ENCODE data around the gene COL11A2.

DNA sequence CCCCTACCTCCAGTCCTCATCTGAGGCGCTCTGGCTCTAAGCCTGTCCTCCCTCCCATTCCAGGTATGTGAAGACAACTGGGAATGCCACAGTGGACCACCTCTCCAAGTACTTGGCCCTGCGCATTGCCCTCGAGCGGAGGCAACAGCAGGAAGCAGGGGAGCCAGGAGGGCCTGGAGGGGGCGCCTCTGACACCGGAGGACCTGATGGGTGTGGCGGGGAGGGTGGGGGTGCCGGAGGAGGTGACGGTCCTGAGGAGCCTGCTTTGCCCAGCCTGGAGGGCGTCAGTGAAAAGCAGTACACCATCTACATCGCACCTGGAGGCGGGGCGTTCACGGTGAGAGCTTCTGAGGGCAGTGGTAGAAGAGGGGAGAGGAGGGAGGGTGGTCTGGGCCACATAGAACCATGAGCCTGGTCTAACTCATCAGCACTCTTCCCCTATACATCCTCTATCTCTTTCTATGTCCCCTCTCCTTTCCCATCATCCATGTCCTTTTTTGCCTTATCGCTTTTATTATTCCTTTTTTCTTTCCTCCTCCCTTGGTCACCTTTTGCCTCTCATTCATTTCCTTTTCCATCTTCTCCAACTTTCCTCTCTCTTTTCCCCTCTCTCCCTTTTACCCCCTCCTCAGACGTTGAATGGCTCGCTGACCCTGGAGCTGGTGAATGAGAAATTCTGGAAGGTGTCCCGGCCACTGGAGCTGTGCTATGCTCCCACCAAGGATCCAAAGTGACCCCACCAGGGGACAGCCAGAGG is 19.6 kb upstream of the COL11A2 start:
- TF ChIP-seq, protein P1, sequence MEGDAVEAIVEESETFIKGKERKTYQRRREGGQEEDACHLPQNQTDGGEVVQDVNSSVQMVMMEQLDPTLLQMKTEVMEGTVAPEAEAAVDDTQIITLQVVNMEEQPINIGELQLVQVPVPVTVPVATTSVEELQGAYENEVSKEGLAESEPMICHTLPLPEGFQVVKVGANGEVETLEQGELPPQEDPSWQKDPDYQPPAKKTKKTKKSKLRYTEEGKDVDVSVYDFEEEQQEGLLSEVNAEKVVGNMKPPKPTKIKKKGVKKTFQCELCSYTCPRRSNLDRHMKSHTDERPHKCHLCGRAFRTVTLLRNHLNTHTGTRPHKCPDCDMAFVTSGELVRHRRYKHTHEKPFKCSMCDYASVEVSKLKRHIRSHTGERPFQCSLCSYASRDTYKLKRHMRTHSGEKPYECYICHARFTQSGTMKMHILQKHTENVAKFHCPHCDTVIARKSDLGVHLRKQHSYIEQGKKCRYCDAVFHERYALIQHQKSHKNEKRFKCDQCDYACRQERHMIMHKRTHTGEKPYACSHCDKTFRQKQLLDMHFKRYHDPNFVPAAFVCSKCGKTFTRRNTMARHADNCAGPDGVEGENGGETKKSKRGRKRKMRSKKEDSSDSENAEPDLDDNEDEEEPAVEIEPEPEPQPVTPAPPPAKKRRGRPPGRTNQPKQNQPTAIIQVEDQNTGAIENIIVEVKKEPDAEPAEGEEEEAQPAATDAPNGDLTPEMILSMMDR (IDR thresholded peaks at IDR 0.05) = no peak
- no peak for TF ChIP-seq POLR2A (IDR thresholded peaks at IDR 0.05)
